Measurements from ENCODE around the gene RXRA.
A peak's percentile ranks its signal among the peaks of the same experiment; 100 is the strongest.

Gene RXRA

DNA sequence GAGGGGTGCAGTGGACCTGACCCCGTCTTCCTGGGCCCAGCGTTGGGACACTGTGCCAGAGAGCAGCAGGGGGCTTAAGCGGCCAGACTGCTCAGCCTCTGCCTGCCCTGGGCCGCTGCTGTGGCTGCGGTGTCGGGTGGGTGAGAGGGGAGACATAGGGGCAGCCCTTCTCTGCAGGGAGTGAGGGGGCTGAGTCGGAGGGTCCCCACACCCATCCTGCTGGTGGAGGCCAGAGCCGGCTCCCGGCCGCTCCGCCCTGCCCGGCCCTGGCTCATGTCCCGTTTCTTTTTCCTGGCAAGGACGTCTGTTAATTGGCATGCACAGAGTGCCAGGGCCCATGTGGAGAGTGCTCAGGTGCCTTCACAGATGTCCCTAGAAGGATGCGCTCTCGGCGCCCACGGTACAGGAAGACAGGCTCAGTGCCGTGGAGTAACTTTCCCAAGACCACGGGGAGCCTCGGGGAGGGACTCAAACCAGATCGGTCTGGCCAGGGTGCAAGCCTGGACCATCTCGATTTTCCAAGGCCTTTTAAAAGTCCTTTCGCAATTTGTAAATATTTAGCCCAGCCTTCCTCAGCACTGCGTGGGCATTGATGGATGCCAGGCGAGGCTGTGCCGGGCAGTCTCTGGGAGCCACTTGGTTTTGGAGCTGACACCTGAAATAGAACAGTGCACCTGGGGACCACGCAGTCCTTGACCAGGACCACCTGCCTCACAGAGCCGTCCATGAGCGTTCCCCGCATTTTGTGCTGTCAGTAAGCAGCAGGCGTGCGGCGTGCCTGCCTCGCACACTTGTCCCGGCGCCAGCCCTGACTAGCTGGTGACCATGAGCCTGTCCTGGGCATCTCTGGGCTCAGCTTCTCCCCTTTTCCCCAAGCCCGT lies 60.9 kb downstream of the RXRA start:
- DNase-seq = no peak

DNA sequence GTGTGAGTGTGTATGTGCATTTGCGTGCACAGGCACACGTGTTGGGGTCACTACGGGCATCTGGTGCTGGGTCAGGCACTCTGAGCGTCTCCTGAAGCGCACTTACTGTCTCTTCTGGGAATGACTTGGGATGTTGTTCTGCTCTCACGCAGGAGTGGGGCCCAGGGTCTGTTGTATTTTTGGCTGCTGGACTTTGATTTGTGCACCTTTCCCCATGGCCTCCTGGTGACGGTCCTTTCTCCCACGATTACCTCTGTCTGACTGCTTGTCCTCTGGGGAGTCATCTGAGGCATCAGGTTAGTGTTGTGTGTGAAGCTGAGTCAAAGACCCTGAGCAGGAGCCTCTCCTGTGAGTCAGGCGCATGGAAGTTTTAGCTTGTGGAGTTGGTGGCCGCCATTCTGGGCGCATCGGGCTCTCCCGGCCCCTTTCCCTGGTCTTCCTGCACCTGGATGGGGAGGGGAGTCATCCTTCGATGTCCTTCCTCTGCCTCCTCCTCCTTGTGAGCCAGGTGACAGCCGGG lies 62.1 kb downstream of the RXRA start:
- no peak for DNase-seq

DNA sequence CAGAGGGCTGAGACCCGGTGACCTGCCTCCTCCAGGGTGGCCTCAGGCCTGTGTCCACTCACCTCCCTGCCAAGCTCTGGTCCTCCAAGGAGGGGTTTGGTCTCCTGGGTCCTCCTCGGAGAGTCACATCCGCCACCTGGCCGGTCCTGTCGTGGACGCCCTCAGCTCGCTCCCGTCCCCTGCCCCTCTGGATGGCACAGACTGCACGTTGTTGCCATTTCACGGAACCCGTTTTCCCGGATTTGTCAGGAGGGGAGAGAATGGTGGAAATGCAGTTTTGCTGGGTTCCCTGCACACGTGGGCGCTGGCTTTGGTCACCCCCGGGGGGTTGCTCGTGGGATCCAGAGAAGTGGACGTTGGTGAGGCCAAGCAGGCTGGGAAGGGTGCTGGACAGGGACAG lies 62.7 kb downstream of the RXRA start:
- no peak for DNase-seq

DNA sequence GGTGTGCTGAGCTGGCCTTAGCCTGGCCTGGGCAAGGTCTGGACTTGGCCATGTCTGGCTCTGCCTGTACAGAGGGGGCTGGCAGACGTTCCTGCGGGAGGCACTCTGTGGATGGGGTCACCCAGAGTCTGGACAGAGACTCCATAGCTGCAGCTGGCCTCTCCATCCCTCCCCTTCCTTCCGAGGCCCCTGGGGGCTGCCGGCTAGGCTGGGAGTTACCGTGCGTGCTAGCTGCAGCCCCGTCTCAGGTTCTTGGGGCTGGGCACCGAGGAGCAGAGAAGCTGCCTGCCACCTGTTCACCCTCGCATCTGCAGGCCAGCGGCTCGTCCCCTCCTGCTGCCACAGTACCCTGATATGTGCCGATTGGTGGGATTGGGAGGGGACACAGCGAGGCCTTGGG lies 63.4 kb downstream of the RXRA start:
- DNase-seq = no peak

DNA sequence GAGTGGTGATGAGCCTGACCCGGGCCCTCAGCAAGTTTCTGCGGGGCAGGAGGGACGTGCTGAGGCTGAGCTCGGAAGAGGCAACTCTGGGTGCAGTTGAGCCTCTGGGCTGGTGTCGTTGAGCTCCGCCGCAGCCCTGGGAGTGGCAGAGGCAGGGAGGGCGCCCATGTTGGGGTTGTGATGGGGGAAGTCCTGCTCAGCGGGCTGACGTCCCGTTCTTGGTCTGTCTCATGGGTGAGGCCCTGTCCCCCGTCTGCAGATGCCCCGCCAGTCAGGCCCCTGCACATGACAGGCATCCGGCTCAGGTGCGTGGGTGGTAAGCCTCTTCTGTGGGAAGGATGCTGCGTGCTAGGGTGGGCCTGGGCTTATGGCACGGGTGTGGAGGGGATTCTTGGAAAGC lies 64.3 kb downstream of the RXRA start:
- no peak for DNase-seq

DNA sequence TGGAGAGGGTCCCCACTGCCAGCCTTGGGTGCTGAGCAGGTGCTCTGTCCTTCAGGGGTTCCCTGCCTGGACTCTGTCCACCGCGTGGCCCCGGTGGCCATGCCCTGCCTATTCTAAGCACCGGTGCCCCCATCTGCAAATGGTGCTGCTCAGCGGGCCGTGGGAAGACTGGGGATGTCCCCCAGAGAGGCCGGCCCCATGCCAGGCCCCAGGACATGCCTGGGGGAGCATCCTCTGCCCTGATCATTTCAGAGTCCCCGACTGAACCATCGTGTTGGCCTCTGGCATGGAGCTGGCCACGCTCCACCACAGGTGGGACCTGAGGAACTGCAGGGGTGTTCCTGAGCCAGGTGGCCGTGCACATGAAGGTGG lies 64.7 kb downstream of the RXRA start:
- no peak for DNase-seq

DNA sequence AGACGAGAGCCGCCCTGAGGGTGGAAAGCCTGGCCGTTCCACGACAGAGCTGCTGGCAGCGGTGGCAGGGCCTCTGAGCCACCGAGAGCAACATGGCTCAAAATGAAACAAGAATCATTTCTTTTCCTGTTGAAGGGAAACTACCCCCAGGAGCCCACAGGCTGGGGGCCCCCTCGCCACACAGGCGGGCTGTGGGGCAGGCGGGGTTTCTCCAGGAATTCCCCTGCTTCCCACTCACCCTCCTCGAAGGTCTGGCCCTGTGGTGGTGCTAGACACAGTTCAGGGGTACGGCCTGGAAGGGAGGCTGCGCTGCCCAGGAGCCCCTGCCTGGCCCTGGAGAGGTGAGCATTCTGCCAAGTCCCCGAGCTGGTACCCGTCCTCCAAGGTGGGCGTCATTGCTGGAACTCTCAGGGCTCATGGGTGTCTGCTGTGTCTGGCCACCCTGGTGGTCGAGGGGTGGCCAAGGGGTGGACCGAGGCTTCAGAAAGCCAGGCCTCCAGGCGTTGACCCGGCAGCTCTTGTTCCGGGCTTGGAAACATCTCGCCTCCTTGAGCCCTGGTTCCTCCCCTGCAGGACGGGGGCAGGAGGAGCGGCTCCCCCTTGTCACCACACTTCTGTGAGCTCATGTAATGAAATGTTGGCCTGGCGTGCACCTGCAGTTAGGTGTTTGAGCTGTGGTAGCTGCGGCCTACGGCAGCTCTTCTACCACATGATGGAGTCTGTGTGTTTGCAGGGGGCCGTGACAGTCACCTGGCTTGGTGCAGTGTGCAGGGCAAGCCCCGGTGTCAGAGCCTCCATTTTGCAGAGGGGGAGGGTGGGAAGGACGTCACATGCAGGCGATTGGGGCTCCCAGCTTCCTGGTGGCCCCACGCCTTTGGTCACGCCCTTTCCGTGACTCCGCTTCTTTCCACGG lies 65.3 kb downstream of the RXRA start:
- DNase-seq = no peak

DNA sequence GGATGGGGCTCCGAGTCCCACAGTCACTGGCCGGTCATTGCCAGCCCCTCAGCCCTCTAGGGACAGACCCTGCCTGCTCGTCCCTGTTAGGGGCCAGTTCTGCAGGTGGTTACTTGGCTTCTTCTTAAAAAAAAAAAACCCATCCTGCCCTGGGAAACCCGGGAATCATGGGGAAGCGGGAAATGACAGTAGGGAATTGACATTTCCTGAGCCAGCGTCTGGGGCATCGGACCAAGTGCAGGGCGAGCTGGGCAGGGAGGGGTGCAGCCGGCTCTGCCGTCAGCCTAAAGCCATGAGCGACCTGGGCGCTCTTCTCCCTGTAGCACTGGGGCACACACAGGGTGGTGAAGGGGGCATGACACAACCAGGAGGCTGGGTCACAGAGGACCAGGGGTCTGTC lies 66.6 kb downstream of the RXRA start:
- no peak for DNase-seq

DNA sequence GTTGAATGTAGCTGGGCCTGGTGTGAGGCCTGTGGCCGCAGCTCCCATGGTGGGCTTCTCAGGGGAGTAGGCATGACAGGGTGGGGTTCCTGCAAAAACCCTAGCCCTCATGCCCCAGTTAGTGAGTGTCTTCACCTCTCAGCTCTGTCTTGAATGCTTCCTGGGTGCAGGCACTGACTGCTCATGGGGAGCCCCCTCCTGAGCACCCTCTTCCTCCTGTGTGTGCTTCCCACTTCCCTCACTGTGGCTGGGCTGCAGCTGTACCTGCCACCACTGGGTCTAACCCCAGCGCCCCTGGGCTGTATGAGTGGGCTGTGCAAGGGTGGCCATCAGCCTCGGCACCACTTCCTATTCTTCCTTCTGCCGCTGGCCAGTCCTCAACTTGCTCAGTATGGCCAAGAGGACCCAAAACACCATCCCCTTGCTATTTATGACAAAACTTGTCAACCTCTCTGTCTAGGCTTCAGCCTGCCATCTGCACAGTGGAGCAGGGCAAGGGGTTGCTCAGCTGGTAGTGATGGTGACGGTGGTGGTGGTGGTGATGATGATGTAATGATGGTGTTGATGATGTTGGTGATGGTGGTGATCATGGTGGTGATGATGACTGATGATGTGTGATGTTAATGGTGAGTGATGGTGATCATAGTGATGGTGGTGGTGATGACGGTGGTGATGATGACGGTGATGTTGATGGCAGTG lies 67.5 kb downstream of the RXRA start:
- DNase-seq = no peak

DNA sequence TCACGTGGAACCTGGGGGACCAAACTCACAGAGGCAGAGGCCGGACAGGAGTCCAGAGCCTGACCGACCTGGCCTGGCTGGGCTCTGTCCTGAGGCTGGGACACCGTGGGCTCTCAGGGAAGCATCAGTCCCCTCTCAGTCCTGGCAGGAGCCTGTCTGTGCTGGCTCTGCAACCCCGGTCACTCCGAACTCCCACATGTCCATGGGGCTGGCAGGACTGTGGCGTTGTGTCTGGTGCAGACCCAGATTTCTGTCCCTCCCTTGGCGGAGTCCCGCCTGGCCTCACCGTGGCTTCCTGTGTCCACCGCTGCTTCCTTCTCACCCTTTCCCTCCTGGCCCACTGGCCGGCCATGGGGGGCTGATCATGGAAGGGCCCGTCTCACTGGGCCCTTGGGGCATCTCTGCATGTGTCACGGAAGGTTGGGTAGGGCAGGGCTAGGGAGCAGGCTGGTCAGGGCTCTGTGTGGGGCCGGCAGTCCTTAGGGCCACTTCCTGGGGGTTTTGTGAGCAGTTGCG lies 68.8 kb downstream of the RXRA start:
- DNase-seq = no peak

DNA sequence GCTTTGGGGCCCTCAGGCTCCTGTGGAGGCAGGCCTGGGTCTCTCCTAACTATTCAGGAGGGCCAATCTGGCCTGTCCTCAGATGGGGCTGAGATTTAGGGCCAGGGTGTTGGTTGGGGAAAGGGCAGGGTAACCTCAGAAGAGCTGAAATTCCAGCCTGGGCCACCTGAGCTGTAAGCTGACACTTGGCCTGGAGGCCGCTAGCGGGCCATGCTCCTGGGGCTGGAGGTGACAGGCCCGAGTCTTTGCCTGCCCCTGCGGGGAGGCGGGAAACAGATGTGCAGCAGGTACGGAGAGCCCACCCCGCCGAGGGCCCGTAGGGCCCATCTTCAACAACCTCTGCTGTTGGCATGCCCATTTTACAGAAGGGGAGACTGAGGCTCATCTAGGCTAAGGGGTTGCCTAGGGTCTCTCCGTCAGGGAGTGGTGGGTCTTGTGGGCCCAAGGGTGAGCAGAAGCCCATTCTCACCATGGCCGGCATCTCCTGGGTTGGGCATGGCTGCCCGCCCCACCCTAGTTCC lies 69.5 kb downstream of the RXRA start:
- no peak for DNase-seq

DNA sequence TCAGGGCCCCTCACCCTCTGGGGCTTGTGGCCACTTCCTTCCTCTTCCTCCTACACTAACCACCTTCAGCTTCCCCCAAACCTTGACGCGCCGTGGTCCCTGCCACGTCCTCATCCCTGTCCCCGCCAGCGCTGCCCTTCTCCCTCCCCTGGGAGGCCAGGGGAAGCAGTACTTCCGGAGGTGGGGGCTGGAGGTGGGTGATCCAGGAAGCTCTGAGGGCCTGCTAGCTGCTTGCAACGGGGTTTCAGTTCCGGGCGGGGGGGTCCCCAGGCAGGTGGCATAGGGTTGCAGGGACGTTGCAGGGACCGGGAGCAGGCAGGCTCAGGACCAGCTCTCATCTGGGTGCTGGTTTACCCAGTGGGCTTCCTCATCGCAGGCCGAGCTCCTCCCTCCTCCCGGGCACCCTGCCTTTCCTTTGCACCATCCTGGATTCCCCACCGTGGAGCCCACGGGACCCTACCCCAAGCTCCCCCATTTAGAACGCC lies 70.0 kb downstream of the RXRA start:
- DNase-seq = no peak

DNA sequence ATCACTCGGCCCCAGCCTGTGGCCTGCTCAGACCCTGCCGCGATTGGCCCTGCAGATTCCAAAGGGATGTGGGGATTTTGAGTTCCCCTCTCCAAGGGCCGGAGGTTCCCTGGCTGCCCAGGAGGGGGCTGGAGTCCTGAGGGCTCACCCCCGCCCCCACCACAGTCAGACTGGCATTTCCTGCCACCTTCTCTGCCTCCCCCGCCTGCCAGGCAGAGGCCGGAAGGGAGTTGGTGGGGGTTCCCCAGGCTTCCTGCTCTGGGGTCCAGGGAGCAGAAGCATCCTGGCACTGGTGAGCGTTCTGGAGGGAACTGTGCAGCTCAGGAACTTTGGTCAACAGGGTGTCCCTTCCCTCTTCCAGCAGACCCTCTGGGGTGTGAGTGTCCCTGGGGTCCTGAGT lies 70.6 kb downstream of the RXRA start:
- DNase-seq = peak; percentile 45

DNA sequence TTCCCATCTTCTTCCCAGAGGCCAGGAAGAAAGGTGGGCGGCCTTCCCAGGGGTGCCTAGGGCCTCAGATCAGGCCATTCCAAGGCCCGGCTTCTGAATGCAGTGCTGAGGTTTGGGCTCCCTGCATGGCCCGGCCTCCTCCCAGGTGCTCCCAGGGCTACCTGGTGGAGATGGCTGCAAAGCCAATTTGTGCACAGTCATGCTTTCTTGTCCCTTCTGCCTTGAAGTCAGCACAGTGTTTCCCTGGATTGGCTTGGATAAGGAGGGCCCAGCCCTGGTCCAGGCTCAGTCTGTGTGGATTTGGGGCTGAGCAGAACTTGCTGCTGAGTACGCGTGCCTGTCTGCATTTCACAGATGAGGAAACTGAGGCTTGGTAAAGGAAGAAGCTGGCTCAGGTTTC lies 72.5 kb downstream of the RXRA start:
- no peak for DNase-seq

DNA sequence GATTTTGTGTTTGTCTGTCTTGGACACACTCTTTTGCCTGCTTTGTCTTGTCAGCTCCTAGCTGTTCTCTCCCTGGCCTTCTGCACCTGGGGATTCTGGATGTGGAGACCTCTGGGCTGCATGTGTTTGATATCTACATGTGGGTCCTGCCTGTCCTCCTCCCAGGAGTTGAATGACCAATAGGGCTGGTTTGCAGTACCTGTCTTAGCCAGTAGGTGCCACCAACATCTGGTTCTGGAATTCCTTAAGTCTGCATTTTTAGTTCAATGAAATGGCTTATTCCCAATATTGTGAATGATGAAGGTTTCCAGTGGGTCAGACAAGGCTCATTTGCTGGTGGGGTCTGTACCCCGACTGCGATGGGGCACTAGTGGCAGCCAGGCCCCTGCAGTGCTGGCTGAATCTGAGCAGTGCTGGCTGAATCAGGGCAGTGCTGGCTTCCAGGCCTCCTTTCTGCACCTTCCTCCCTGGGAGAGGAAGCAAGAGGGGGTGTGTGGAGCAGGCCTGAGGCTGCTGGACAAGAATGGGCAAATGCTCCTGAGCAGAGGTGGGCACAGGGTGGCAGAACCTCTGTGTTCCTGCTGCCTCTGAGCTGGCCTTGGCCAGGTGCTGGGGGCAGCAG lies 73.3 kb downstream of the RXRA start:
- DNase-seq = no peak

DNA sequence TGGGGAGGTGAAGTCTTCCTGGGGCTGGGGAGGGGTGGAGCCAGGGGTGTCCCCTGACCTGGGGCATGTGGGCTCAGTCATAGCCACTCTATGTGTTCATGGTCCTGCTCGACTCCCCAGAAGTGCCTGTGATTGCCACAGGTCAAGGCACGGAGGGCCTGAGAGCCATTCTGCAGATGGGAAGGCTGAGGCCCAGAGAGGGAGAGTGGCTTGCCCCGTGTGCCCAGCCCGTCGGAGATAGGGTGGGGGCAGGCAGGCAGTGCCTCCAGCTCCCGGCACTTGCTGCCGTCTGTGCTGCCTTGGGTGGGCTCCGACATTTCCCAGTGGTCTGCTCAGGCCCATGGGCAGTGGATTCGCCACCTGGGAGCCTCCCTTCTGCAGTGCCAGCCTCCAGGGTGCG lies 74.0 kb downstream of the RXRA start:
- no peak for DNase-seq

DNA sequence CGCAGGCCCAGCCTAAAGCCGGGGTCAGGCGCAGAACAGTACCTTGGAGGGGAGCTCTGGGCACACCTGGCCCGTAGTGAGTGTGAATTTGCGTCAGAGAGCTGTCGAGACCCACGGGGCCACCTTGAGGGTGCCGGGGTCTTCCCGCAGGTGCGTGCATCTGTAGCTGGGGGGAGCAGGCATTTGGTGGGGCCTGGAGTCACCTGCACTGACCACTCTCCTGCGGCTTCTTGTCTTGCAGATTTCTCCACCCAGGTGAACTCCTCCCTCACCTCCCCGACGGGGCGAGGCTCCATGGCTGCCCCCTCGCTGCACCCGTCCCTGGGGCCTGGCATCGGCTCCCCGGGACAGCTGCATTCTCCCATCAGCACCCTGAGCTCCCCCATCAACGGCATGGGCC lies 75.1 kb downstream of the RXRA start:
- no peak for DNase-seq

DNA sequence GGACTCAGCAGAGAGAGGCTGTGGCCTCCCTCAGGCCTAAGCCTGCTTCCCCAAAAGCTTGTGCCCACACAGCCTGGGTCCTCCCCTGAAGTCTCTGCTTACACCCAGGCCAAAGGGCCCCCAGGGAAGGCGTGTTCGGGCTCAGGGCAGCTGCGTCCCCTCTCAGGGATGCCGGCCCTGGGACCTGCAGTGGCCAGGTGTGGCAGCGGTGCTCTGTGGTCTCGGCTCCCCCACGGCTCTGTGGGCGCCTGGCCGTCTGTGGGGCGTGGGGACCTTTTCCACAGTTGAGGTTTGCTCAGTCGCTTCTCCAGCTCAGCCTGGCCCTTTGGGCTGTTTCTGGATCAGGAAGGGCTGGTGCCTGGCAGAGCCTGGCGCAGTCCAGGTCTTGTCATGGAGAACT lies 75.9 kb downstream of the RXRA start:
- no peak for DNase-seq

DNA sequence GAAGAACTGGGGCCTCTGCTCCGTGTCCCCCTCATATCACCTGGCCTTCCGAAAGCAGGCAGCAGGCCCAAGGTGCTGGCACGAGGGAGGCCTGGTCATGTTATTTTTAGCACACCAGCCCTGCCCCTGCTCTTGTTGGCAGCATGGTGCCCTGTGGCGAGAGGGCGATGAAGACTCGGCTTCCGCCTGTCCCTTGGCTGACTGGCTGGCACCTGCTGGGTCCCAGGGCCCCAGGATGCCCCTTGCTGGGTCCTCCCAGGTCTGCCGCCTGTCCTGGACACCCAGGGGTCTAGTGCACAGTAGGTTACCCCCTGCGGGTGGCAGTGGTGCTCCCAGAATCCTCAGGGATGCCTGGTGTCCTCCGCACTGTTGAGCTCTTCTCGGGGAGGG lies 77.0 kb downstream of the RXRA start:
- DNase-seq = no peak

DNA sequence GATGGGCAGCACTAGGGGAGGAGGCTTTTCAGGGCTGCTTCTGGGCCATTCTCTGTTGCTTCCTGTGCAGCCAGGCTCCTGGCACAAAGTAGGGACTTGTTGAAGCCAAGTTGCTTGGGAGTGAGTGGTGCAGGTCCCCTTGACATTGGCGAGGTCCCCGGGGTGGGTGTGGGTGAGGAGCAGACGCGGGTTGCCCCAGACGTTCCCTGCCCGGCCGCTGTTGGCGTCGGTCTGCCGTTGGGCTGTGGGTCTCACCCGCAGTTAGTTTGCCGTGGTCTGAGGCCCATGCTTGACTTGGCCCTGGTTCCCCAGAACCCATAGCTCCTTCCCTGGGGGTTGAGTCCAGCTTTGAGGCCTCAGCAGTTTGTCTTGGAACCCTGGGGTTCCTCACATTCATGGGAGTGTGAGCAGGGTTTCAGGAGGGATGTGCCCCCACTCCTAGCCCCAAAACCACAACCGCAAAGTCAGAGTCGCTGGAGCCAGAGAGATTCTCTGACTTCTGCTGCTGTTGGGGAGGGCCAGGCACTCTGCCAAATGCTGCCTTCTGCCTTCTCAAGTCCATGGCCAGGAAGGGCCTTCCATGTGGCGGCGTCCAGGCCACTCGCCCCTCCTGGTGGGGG lies 77.5 kb downstream of the RXRA start:
- peak; percentile 3 for DNase-seq
